ENCODE data around the gene DYNC2LI1. TPM values are rescaled to one million over a fixed set of nuclear protein-coding genes. Genes with fewer than 3 reads are reported as not detected.

Gene DYNC2LI1
- polyA plus RNA-seq, 1 experiment: 23.3 TPM

GRCh38 chr2:43846140-43846793 lies 72.4 kb downstream of the DYNC2LI1 start:
- peaks cover 8% of the 10 kb centered on the region for H3K27me3 ChIP-seq (ENCODE audit: control insufficient read depth, insufficient read depth, low read length)
- ChIA-PET CTCF (interaction anchor here (1.2 kb wide), 1 partner anchor 32 kb away, joined by 4 read pairs; no protein-coding TSS in a partner anchor), POLR2A (no interaction called here)
- H3K4me3 ChIP-seq (ENCODE audit: low read depth, low read length): no peak overlapping the region
- no peaks in the 10 kb centered on the region for H3K9me3 ChIP-seq (ENCODE audit: control insufficient read depth, insufficient read depth, low read length)
- no peak overlapping the region for H3K27ac ChIP-seq (ENCODE audit: low read depth, low read length)
- no peak for DNase-seq (ENCODE audit: low read depth, low spot score)
- no peak for TF ChIP-seq CTCF (IDR thresholded peaks at IDR 0.05; ENCODE audit: low read depth, low read length)

GRCh38 chr2:43848214-43848613 lies 74.4 kb downstream of the DYNC2LI1 start:
- Histone ChIP-seq H3K9me3 (ENCODE audit: control insufficient read depth, insufficient read depth, low read length) (no peaks in the 10 kb centered on the region; the same call in 1 of the 2 replicates), H3K27ac (ENCODE audit: low read depth, low read length) (no peak overlapping the region), H3K4me3 (ENCODE audit: low read depth, low read length) (no peak overlapping the region), H3K27me3 (ENCODE audit: control insufficient read depth, insufficient read depth, low read length) (peaks cover 15% of the 10 kb centered on the region)
- ChIA-PET CTCF (no interaction called here), POLR2A (no interaction called here)
- DNase-seq (ENCODE audit: low read depth, low spot score): no peak
- TF ChIP-seq CTCF (IDR thresholded peaks at IDR 0.05; ENCODE audit: low read depth, low read length): no peak

GRCh38 chr2:43851011-43851980 lies 77.5 kb downstream of the DYNC2LI1 start:
- H3K27me3 ChIP-seq (ENCODE audit: control insufficient read depth, insufficient read depth, low read length): peaks cover 21% of the 10 kb centered on the region
- TF ChIP-seq CTCF (IDR thresholded peaks at IDR 0.05; ENCODE audit: low read depth, low read length): no peak
- no peak for DNase-seq (ENCODE audit: low read depth, low spot score)
- no peaks in the 10 kb centered on the region; the same call in 1 of the 2 replicates for H3K9me3 ChIP-seq (ENCODE audit: control insufficient read depth, insufficient read depth, low read length)
- ChIA-PET POLR2A (no interaction called here), CTCF (no interaction called here)
- H3K27ac ChIP-seq (ENCODE audit: low read depth, low read length): no peak overlapping the region
- H3K4me3 ChIP-seq (ENCODE audit: low read depth, low read length): no peak overlapping the region

GRCh38 chr2:43852196-43852730 lies 78.4 kb downstream of the DYNC2LI1 start:
- TF ChIP-seq CTCF (IDR thresholded peaks at IDR 0.05; ENCODE audit: low read depth, low read length): no peak
- Histone ChIP-seq H3K27me3 (ENCODE audit: control insufficient read depth, insufficient read depth, low read length) (peaks cover 26% of the 10 kb centered on the region), H3K27ac (ENCODE audit: low read depth, low read length) (no peak overlapping the region), H3K9me3 (ENCODE audit: control insufficient read depth, insufficient read depth, low read length) (no peaks in the 10 kb centered on the region; the same call in 1 of the 2 replicates), H3K4me3 (ENCODE audit: low read depth, low read length) (no peak overlapping the region)
- ChIA-PET CTCF (no interaction called here), POLR2A (no interaction called here)
- no peak for DNase-seq (ENCODE audit: low read depth, low spot score)

Measured in AG04450 (cell line).